Panc1 (cell line): ENCODE results near the gene MOB4. TPM values are rescaled to one million over a fixed set of nuclear protein-coding genes. Genes with fewer than 3 reads are reported as not detected.
"Not testable (repeated sequence)": the region's sequence is repeated elsewhere in the genome, so short reads cannot be mapped to it uniquely, and the experiment has no call there.

Experiments used
- ATAC-seq: fragments of 200-7000 bp; cut with Tn5 transposase; 2 replicates; pipeline ENCODE4 v1.9.1; 2020; ENCODE audit warnings: mild to moderate bottlenecking, moderate library complexity
- BruUV-seq: library from RNA; stranded (reverse); fragments of 400-500 nt; replicated peaks from 2 replicates; lab custom pipeline; 2021; lab: Mats Ljungman, UMichigan
- CTCF ChIA-PET: fragments of 300-600 bp; sonication (Branson Sonifier 250); formaldehyde crosslinking; loops from one replicate; lab custom pipeline; 2022; ENCODE audit warnings: antibody characterized with exemption; lab: Charles Lee
- POLR2A ChIA-PET: fragments of 300-600 bp; sonication (Branson Sonifier 250); formaldehyde crosslinking; loops from one replicate; lab custom pipeline; 2022; ENCODE audit warnings: antibody characterized with exemption; lab: Charles Lee
- DNase-seq: peaks from one replicate; pipeline ENCODE4 v3.0.0-alpha.2; 2010; ENCODE audit warnings: low read depth, low spot score
- H3K27ac ChIP-seq: 2 replicates; pipeline ENCODE4 v1.5.1; 2011; ENCODE audit warnings: mild to moderate bottlenecking, low read length, inconsistent platforms
- H3K27me3 ChIP-seq: fragments of 200-500 bp; sonication (Bioruptor generic); 2 replicates; pipeline ENCODE4 v1.6.0; 2014; ENCODE audit warnings: low read length, inconsistent platforms; ENCODE audit not compliant: control insufficient read depth, insufficient read depth
- H3K36me3 ChIP-seq: fragments of 200-500 bp; sonication (Bioruptor generic); 2 replicates; pipeline ENCODE4 v1.5.1; 2014; ENCODE audit warnings: inconsistent platforms, mild to moderate bottlenecking, low read length, moderate library complexity; ENCODE audit not compliant: control insufficient read depth, insufficient read depth
- H3K4me1 ChIP-seq: 2 replicates; pipeline ENCODE4 v1.5.1; 2011; ENCODE audit warnings: inconsistent platforms, mild to moderate bottlenecking, low read length, moderate library complexity; ENCODE audit not compliant: control insufficient read depth, insufficient read depth
- H3K4me3 ChIP-seq, 2 experiments: 2 replicates each; pipeline ENCODE4 v1.5.1; 2011 to 2012; ENCODE audit warnings: low read depth in 2 of 2, low read length in 2 of 2, mild to moderate bottlenecking in 2 of 2, inconsistent platforms in 1 of 2, moderate library complexity in 1 of 2
- H3K9me3 ChIP-seq: fragments of 200-500 bp; sonication (Bioruptor generic); 2 replicates; pipeline ENCODE4 v1.5.1; 2014; ENCODE audit warnings: low read depth, mild to moderate bottlenecking, inconsistent platforms, low read length, moderate library complexity; ENCODE audit not compliant: control insufficient read depth, insufficient read depth
- POLR2AphosphoS5 ChIP-seq: IDR thresholded peaks from 2 replicates; pipeline ENCODE4 v1.6.1; 2012; ENCODE audit warnings: mild to moderate bottlenecking, low read depth, low read length, moderate library complexity
- SIN3A ChIP-seq: IDR thresholded peaks from 2 replicates; pipeline ENCODE4 v1.6.1; 2012; ENCODE audit warnings: low read depth, mild to moderate bottlenecking, low read length, moderate library complexity, borderline replicate concordance; ENCODE audit not compliant: insufficient read depth
- TCF7L2 ChIP-seq: IDR thresholded peaks from 2 replicates; pipeline ENCODE4 v1.6.1; 2011; ENCODE audit warnings: mild to moderate bottlenecking, low read depth, low read length, inconsistent platforms
- in situ Hi-C: cut with HindIII; loops from 2 replicates; pipeline ENCODE4 v1.10.0; 2016; ENCODE audit warnings: low sequenced_read_pairs, low pct_unique_long_range_greater_than_20kb
- intact Hi-C: fragments of 100-400 bp; cut with micrococcal nuclease; formaldehyde crosslinking; loops from one replicate; pipeline ENCODE4 v1.10.0; 2022; ENCODE audit not compliant: unreplicated experiment
- total RNA-seq: library from RNA; stranded (reverse); gene quantifications from one replicate; pipeline ENCODE4 v1.2.1, GENCODE V29; 2021; ENCODE audit not compliant: unreplicated experiment
- TF ChIP-seq, protein P1 (sequence below): fragments of 450-650 bp; IDR thresholded peaks from 2 replicates; pipeline ENCODE4 v1.5.1; 2017; ENCODE audit warnings: mild to moderate bottlenecking
- TF ChIP-seq, protein P2 (sequence below), 2 experiments: IDR thresholded peaks; 2 replicates each; pipeline ENCODE4 v1.6.1; 2011 to 2012; ENCODE audit warnings: low read depth in 2 of 2, control low read depth in 1 of 2, low read length in 1 of 2, mild to moderate bottlenecking in 1 of 2, moderate library complexity in 1 of 2; ENCODE audit not compliant: insufficient read depth in 1 of 2

Gene MOB4
- total RNA-seq, 1 experiment from 2014 or later, result 25.6 TPM

DNA sequence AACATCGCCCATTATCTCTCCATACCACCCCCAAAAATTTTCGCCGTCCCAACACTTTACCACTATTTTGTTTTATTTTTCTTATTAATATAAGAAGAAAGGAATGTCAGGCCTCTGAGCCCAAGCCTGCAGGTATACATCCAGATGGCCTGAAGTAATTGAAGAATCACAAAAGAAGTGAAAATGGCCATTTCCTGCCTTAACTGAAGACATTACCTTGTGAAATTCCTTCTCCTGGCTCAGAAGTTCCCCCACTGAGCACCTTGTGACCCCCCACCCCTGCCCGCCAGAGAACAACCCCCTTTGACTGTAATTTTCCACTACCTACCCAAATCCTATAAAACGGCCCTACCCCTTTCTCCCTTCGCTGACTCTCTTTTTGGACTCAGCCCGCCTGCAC lies 71.4 kb downstream of the MOB4 start:
- H3K9me3 ChIP-seq, POLR2A ChIA-PET, H3K4me1 ChIP-seq, intact Hi-C loops, H3K36me3 ChIP-seq, in situ Hi-C loops, DNase-seq, ATAC-seq, CTCF ChIA-PET, H3K27me3 ChIP-seq, H3K4me3 ChIP-seq, BruUV-seq, H3K27ac ChIP-seq: not testable (repeated sequence)

DNA sequence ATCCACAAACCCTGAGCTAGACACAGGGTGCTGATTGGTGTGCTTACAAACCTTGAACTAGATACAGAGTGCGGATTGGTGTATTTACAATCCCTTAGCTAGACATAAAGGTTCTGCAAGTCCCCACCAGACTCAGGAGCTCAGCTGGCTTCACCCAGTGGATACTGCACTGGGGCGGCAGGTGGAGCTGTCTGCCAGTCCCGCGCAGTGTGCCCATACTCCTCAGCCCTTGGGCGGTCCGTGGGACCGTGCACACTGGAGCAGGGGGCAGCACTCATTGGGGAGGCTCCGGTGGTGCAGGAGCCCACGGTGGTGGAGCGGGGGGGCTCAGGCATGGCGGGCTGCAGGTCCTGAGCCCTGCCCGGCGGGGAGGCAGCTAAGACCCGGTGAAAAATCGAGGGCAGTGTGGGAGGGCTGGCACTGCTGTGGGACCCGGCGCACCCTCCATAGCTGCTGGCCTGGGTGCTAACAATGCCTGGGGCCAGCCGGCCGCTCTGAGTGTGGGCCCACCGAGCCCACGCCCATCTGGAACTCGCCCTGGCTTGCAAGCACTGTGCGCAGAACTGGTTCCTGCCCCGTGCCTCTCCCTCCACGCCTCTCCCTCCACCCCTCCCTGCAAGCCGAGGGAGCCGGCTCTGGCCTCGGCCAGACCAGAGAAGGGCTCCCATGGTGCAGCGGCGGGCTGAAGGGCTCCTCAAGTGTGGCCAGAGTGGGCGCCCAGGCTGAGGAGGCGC lies 75.6 kb downstream of the MOB4 start:
- ATAC-seq (no peak), DNase-seq (no peak)
- H3K9me3 ChIP-seq, result no peaks in the 10 kb centered on the region
- peaks cover 4% of the 10 kb centered on the region; the same call in 1 of the 2 replicates for H3K27me3 ChIP-seq
- H3K36me3 ChIP-seq, result no peaks in the 10 kb centered on the region
- intact Hi-C loops (loop anchor here (10.0 kb wide), 1 partner anchor 183 kb away; no protein-coding TSS in a partner anchor), in situ Hi-C loops (no loop called here)
- POLR2A ChIA-PET, result no interaction called here
- H3K4me3 ChIP-seq, result no peak overlapping the region
- H3K27ac ChIP-seq, result no peak overlapping the region
- CTCF ChIA-PET, result no interaction called here
- no TSS peak for BruUV-seq
- TF ChIP-seq, protein P1, sequence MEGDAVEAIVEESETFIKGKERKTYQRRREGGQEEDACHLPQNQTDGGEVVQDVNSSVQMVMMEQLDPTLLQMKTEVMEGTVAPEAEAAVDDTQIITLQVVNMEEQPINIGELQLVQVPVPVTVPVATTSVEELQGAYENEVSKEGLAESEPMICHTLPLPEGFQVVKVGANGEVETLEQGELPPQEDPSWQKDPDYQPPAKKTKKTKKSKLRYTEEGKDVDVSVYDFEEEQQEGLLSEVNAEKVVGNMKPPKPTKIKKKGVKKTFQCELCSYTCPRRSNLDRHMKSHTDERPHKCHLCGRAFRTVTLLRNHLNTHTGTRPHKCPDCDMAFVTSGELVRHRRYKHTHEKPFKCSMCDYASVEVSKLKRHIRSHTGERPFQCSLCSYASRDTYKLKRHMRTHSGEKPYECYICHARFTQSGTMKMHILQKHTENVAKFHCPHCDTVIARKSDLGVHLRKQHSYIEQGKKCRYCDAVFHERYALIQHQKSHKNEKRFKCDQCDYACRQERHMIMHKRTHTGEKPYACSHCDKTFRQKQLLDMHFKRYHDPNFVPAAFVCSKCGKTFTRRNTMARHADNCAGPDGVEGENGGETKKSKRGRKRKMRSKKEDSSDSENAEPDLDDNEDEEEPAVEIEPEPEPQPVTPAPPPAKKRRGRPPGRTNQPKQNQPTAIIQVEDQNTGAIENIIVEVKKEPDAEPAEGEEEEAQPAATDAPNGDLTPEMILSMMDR, result no peak
- TF ChIP-seq TCF7L2, result no peak
- TF ChIP-seq, protein P2, sequence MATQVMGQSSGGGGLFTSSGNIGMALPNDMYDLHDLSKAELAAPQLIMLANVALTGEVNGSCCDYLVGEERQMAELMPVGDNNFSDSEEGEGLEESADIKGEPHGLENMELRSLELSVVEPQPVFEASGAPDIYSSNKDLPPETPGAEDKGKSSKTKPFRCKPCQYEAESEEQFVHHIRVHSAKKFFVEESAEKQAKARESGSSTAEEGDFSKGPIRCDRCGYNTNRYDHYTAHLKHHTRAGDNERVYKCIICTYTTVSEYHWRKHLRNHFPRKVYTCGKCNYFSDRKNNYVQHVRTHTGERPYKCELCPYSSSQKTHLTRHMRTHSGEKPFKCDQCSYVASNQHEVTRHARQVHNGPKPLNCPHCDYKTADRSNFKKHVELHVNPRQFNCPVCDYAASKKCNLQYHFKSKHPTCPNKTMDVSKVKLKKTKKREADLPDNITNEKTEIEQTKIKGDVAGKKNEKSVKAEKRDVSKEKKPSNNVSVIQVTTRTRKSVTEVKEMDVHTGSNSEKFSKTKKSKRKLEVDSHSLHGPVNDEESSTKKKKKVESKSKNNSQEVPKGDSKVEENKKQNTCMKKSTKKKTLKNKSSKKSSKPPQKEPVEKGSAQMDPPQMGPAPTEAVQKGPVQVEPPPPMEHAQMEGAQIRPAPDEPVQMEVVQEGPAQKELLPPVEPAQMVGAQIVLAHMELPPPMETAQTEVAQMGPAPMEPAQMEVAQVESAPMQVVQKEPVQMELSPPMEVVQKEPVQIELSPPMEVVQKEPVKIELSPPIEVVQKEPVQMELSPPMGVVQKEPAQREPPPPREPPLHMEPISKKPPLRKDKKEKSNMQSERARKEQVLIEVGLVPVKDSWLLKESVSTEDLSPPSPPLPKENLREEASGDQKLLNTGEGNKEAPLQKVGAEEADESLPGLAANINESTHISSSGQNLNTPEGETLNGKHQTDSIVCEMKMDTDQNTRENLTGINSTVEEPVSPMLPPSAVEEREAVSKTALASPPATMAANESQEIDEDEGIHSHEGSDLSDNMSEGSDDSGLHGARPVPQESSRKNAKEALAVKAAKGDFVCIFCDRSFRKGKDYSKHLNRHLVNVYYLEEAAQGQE (IDR thresholded peaks at IDR 0.05; ENCODE audit: insufficient read depth in 1 of 2, low read depth in 2 of 2, low read length in 1 of 2), result no peak
- H3K4me1 ChIP-seq, result no peaks in the 10 kb centered on the region

DNA sequence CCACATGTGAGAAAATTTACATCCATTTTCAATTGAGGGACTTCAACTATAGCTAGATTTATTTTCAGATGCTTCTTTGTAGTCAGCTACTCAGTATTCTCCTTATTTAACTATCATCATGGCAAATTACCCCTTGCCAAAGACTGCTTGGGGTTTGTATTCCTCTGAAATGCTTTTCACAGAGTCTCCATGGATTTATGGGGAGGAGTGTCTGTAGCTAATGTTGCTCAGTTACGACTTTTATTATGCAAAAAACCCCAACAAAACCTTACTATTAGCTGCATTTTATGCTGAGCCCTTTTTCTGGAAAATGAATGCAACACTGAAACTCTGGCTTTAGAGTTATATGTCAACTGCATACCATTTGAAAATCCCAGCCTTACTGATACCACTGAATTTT lies 80.9 kb downstream of the MOB4 start:
- POLR2A ChIA-PET, result no interaction called here
- intact Hi-C loops, result loop anchor here (10.0 kb wide), 1 partner anchor 178 kb away; no protein-coding TSS in a partner anchor

More for the DNA sequence above, 80.9 kb downstream of the MOB4 start:
- Histone ChIP-seq H3K27ac (no peak overlapping the region), H3K9me3 (no peaks in the 10 kb centered on the region), H3K4me3 (no peak overlapping the region), H3K36me3 (no peaks in the 10 kb centered on the region), H3K4me1 (no peaks in the 10 kb centered on the region), H3K27me3 (peaks cover 4% of the 10 kb centered on the region; the same call in 1 of the 2 replicates)
- TF ChIP-seq, protein P1, result no peak
- TF ChIP-seq, protein P2 (IDR thresholded peaks at IDR 0.05; ENCODE audit: insufficient read depth in 1 of 2, low read depth in 2 of 2, low read length in 1 of 2), result no peak
- TF ChIP-seq POLR2AphosphoS5 (no peak), TCF7L2 (no peak), SIN3A (no peak)
- no TSS peak for BruUV-seq
- ATAC-seq (no peak), DNase-seq (no peak)
- in situ Hi-C loops, result no loop called here
- CTCF ChIA-PET, result no interaction called here
